Hepatocyte (in vitro differentiated cells): ENCODE results near the gene UTS2.

Experiments
- EZH2 ChIP-seq: fragments of 200-600 bp; sonication (generic); IDR thresholded peaks from 2 replicates; pipeline ENCODE4 v1.6.1; 2016; ENCODE audit warnings: antibody characterized with exemption, mild to moderate bottlenecking, borderline replicate concordance
- EZH2phosphoT487 ChIP-seq: fragments of 200-600 bp; sonication (generic); IDR thresholded peaks from one replicate; pipeline ENCODE4 v1.6.1; 2018; ENCODE audit warnings: antibody characterized with exemption, mild to moderate bottlenecking, low read depth, moderate library complexity; ENCODE audit not compliant: unreplicated experiment, severe bottlenecking
- TF ChIP-seq, protein P1 (sequence below): fragments of 200-600 bp; sonication (generic); IDR thresholded peaks from 2 replicates; pipeline ENCODE4 v1.5.1; 2016; ENCODE audit warnings: antibody characterized with exemption, mild to moderate bottlenecking; ENCODE audit not compliant: poor library complexity

DNA sequence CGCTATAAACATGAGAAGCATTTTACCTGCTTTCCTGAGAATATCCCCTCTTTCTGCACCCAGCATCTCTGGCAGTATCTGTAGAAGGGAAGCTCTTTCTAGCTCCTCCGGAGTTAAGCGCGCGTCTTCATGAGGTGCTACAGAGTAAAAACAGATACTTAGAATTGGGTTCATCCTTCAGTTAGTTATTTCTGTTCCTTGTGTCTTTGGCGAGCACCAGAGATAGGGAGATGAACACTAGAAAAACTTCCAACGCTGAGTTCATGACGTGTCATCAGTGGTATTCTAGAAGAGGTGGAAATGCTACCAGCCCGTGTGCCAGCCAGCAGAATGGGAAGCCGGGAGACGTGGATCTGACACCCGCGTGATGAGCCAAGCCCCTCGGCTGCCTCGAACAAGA lies 2.1 kb downstream of the UTS2 start:
- TF ChIP-seq, protein P1, sequence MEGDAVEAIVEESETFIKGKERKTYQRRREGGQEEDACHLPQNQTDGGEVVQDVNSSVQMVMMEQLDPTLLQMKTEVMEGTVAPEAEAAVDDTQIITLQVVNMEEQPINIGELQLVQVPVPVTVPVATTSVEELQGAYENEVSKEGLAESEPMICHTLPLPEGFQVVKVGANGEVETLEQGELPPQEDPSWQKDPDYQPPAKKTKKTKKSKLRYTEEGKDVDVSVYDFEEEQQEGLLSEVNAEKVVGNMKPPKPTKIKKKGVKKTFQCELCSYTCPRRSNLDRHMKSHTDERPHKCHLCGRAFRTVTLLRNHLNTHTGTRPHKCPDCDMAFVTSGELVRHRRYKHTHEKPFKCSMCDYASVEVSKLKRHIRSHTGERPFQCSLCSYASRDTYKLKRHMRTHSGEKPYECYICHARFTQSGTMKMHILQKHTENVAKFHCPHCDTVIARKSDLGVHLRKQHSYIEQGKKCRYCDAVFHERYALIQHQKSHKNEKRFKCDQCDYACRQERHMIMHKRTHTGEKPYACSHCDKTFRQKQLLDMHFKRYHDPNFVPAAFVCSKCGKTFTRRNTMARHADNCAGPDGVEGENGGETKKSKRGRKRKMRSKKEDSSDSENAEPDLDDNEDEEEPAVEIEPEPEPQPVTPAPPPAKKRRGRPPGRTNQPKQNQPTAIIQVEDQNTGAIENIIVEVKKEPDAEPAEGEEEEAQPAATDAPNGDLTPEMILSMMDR = no peak
- no peak for TF ChIP-seq EZH2
- TF ChIP-seq EZH2phosphoT487 = no peak
